GM12878 (cell line): Measurements from ENCODE around the gene GALNTL6.

Experiments
- CEBPB ChIP-seq, 2 experiments: fragments of 150-350 bp in 1 of 2; IDR thresholded peaks; 2 replicates each; pipeline ENCODE4 v1.6.1; 2012 to 2014; ENCODE audit warnings: low read depth in 2 of 2, low read length in 2 of 2, borderline replicate concordance in 1 of 2, inconsistent platforms in 1 of 2
- EZH2 ChIP-seq: IDR thresholded peaks from 2 replicates; pipeline ENCODE4 v1.6.1; 2012; ENCODE audit warnings: low read depth, mild to moderate bottlenecking, control low read depth, inconsistent platforms, low read length, borderline replicate concordance; ENCODE audit not compliant: control insufficient read depth
- POLR2A ChIP-seq: IDR thresholded peaks from 2 replicates; pipeline ENCODE4 v1.6.1; 2011; ENCODE audit warnings: low read depth, mild to moderate bottlenecking, low read length
- POLR2AphosphoS5 ChIP-seq: IDR thresholded peaks from 2 replicates; pipeline ENCODE4 v1.6.1; 2011; ENCODE audit warnings: mild to moderate bottlenecking, low read length, inconsistent platforms
- TF ChIP-seq, protein P1 (sequence below), 3 experiments: IDR thresholded peaks in 2 of 3; conservative IDR thresholded peaks in 1 of 3; 2 replicates each; pipeline ENCODE4 v1.5.1; 2011; ENCODE audit warnings: low read depth in 3 of 3, low read length in 3 of 3, mild to moderate bottlenecking in 3 of 3, control low read depth in 2 of 3, moderate library complexity in 2 of 3, inconsistent platforms in 1 of 3, mixed read lengths in 1 of 3; ENCODE audit not compliant: control insufficient read depth in 2 of 3, insufficient read depth in 1 of 3; ENCODE audit errors: extremely low read depth in 1 of 3
- TF ChIP-seq, protein P2 (sequence below): fragments of 450-650 bp; IDR thresholded peaks from 2 replicates; pipeline ENCODE4 v1.6.1; 2017; ENCODE audit warnings: mild to moderate bottlenecking, moderate library complexity

DNA sequence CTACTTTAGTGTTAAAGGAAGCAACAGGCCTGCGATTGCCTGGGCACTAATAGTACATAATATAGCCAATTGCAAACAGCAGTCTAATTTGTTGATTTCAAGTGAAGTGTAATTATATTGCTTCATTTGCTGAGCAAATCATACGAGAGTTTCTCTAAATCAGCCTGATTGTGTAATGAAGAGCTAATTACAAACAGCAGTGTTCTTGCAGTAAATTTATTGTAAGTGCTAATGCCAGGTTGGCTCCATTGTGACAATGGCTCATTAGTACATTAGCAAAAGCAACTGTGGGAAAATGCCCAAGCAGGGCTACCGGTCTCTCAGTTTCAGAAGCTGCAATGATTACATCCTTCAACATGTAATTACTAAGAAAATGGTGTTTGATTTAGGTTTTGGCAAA lies 591.5 kb downstream of the GALNTL6 start:
- TF ChIP-seq, protein P1, sequence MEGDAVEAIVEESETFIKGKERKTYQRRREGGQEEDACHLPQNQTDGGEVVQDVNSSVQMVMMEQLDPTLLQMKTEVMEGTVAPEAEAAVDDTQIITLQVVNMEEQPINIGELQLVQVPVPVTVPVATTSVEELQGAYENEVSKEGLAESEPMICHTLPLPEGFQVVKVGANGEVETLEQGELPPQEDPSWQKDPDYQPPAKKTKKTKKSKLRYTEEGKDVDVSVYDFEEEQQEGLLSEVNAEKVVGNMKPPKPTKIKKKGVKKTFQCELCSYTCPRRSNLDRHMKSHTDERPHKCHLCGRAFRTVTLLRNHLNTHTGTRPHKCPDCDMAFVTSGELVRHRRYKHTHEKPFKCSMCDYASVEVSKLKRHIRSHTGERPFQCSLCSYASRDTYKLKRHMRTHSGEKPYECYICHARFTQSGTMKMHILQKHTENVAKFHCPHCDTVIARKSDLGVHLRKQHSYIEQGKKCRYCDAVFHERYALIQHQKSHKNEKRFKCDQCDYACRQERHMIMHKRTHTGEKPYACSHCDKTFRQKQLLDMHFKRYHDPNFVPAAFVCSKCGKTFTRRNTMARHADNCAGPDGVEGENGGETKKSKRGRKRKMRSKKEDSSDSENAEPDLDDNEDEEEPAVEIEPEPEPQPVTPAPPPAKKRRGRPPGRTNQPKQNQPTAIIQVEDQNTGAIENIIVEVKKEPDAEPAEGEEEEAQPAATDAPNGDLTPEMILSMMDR (IDR thresholded peaks at IDR 0.05 in 2 of 3, conservative IDR thresholded peaks at IDR 0.05 in 1 of 3; ENCODE audit: control insufficient read depth in 2 of 3, extremely low read depth in 1 of 3, insufficient read depth in 1 of 3, low read depth in 3 of 3, low read length in 3 of 3): no peak
- TF ChIP-seq CEBPB (IDR thresholded peaks at IDR 0.05; ENCODE audit: borderline replicate concordance in 1 of 2, low read depth in 2 of 2, low read length in 2 of 2) (no peak), POLR2AphosphoS5 (no peak), EZH2 (no peak), POLR2A (no peak)
- TF ChIP-seq, protein P2, sequence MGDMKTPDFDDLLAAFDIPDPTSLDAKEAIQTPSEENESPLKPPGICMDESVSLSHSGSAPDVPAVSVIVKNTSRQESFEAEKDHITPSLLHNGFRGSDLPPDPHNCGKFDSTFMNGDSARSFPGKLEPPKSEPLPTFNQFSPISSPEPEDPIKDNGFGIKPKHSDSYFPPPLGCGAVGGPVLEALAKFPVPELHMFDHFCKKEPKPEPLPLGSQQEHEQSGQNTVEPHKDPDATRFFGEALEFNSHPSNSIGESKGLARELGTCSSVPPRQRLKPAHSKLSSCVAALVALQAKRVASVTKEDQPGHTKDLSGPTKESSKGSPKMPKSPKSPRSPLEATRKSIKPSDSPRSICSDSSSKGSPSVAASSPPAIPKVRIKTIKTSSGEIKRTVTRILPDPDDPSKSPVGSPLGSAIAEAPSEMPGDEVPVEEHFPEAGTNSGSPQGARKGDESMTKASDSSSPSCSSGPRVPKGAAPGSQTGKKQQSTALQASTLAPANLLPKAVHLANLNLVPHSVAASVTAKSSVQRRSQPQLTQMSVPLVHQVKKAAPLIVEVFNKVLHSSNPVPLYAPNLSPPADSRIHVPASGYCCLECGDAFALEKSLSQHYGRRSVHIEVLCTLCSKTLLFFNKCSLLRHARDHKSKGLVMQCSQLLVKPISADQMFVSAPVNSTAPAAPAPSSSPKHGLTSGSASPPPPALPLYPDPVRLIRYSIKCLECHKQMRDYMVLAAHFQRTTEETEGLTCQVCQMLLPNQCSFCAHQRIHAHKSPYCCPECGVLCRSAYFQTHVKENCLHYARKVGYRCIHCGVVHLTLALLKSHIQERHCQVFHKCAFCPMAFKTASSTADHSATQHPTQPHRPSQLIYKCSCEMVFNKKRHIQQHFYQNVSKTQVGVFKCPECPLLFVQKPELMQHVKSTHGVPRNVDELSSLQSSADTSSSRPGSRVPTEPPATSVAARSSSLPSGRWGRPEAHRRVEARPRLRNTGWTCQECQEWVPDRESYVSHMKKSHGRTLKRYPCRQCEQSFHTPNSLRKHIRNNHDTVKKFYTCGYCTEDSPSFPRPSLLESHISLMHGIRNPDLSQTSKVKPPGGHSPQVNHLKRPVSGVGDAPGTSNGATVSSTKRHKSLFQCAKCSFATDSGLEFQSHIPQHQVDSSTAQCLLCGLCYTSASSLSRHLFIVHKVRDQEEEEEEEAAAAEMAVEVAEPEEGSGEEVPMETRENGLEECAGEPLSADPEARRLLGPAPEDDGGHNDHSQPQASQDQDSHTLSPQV: no peak
